ENCODE data around the gene RADIL.

Gene RADIL

GRCh38 chr7:4833176-4833575 is 50.3 kb downstream of the RADIL start:
- TF ChIP-seq REST (IDR thresholded peaks at IDR 0.05; ENCODE audit: insufficient replicate concordance, low read depth) (no peak), SPI1 (IDR thresholded peaks at IDR 0.05; ENCODE audit: borderline replicate concordance, low read depth) (no peak), POLR2AphosphoS5 (IDR thresholded peaks at IDR 0.05; ENCODE audit: low read depth) (no peak), GABPA (IDR thresholded peaks at IDR 0.05; ENCODE audit: low read depth) (no peak)
- TF ChIP-seq, protein P1, sequence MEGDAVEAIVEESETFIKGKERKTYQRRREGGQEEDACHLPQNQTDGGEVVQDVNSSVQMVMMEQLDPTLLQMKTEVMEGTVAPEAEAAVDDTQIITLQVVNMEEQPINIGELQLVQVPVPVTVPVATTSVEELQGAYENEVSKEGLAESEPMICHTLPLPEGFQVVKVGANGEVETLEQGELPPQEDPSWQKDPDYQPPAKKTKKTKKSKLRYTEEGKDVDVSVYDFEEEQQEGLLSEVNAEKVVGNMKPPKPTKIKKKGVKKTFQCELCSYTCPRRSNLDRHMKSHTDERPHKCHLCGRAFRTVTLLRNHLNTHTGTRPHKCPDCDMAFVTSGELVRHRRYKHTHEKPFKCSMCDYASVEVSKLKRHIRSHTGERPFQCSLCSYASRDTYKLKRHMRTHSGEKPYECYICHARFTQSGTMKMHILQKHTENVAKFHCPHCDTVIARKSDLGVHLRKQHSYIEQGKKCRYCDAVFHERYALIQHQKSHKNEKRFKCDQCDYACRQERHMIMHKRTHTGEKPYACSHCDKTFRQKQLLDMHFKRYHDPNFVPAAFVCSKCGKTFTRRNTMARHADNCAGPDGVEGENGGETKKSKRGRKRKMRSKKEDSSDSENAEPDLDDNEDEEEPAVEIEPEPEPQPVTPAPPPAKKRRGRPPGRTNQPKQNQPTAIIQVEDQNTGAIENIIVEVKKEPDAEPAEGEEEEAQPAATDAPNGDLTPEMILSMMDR (IDR thresholded peaks at IDR 0.05; ENCODE audit: insufficient read depth, low read length): no peak
- no peak for DNase-seq (ENCODE audit: low read depth in 1 of 2, low spot score in 1 of 2)
- no peak overlapping the region for H3K4me3 ChIP-seq (replicated peaks; ENCODE audit: insufficient read depth, low read length)
- H3K27ac ChIP-seq (replicated peaks): no peak overlapping the region
- H3K27me3 ChIP-seq (ENCODE audit: insufficient read depth, poor library complexity, severe bottlenecking): no peaks in the 10 kb centered on the region

GRCh38 chr7:4832711-4833110 is 50.8 kb downstream of the RADIL start:
- TF ChIP-seq REST (IDR thresholded peaks at IDR 0.05; ENCODE audit: insufficient replicate concordance, low read depth) (no peak), SPI1 (IDR thresholded peaks at IDR 0.05; ENCODE audit: borderline replicate concordance, low read depth) (no peak), GABPA (IDR thresholded peaks at IDR 0.05; ENCODE audit: low read depth) (no peak), POLR2AphosphoS5 (IDR thresholded peaks at IDR 0.05; ENCODE audit: low read depth) (no peak)
- TF ChIP-seq, protein P1 (IDR thresholded peaks at IDR 0.05; ENCODE audit: insufficient read depth, low read length): no peak
- H3K27ac ChIP-seq (replicated peaks): no peak overlapping the region
- DNase-seq (ENCODE audit: low read depth in 1 of 2, low spot score in 1 of 2): no peak
- no peak overlapping the region for H3K4me3 ChIP-seq (replicated peaks; ENCODE audit: insufficient read depth, low read length)
- no peaks in the 10 kb centered on the region for H3K27me3 ChIP-seq (ENCODE audit: insufficient read depth, poor library complexity, severe bottlenecking)

DNA sequence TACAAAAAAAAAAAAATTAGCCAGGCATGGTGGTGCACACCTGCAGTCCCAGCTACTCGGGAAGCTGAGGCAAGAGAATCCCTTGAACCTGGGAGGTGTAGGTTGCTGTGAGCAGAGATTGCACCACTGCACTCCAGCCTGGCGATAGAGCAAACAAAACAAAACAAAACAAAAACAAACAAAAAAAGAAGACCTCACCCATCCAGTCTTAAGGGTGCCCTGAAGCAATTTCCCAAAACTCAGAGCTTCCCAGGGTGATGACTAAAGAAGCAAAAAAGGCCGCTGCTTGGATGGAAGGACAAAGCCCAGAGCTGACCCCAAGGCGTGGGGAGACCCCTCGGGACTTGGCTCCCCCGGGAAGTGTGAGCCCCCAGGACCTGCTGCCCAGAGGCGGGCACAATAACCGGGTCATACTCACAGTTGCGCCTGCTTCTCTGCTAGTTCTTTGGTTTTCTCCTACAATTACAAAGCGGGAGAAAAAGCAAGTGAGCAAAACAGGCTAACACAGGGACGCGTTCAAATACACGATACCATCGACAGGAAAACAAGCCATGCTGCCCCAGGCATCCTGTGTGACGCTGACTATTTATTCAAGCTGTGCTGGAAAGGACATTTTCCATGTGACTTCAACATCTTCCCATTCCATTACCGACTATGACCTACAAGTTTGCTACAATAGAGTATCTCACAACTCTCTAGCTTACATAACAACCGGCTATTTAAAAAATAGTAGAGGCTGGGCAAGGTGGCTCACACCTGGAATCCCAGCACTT is 51.6 kb downstream of the RADIL start:
- TF ChIP-seq GABPA (IDR thresholded peaks at IDR 0.05; ENCODE audit: low read depth) (no peak), SPI1 (IDR thresholded peaks at IDR 0.05; ENCODE audit: borderline replicate concordance, low read depth) (no peak), POLR2AphosphoS5 (IDR thresholded peaks at IDR 0.05; ENCODE audit: low read depth) (no peak), REST (IDR thresholded peaks at IDR 0.05; ENCODE audit: insufficient replicate concordance, low read depth) (no peak)
- TF ChIP-seq, protein P1 (IDR thresholded peaks at IDR 0.05; ENCODE audit: insufficient read depth, low read length): no peak
- Histone ChIP-seq H3K27me3 (ENCODE audit: insufficient read depth, poor library complexity, severe bottlenecking) (no peaks in the 10 kb centered on the region), H3K4me3 (replicated peaks; ENCODE audit: insufficient read depth, low read length) (no peak overlapping the region), H3K27ac (replicated peaks) (no peak overlapping the region)
- DNase-seq (ENCODE audit: low read depth in 1 of 2, low spot score in 1 of 2): no peak
